HG02852 (cell line): ENCODE results near the gene KCNJ2.
A peak's percentile ranks its signal among the peaks of the same experiment; 100 is the strongest.

ENCODE experiments used
- ATAC-seq: cut with Tn5 transposase; IDR thresholded peaks from one replicate; pipeline ENCODE4 v1.9.1; 2021; ENCODE audit warnings: mild to moderate bottlenecking, moderate library complexity; ENCODE audit not compliant: unreplicated experiment

Gene KCNJ2

DNA sequence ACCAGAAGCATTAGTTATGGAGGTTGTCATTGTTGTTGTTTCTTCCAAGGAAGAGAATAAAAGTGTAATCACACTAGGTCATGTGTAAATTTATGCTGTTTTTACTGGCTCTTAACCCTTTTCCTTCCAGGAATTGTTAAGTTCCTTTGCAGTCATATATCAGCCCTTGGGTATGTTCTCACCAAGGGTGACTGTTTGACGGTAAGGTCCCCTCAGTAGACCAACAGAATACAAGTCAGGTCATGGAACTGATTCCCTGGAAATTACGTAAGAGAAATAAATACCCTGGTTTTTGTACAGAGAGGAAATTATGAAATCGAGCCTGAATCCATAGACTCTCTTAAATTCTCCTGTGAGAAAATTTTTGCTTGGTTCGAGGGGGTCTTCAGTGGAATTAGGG lies 11.2 kb upstream of the KCNJ2 start:
- ATAC-seq, result no peak

- no peak for ATAC-seq
Measured at GRCh38 chr17:70158591-70158990, 10.7 kb upstream of the KCNJ2 start.

DNA sequence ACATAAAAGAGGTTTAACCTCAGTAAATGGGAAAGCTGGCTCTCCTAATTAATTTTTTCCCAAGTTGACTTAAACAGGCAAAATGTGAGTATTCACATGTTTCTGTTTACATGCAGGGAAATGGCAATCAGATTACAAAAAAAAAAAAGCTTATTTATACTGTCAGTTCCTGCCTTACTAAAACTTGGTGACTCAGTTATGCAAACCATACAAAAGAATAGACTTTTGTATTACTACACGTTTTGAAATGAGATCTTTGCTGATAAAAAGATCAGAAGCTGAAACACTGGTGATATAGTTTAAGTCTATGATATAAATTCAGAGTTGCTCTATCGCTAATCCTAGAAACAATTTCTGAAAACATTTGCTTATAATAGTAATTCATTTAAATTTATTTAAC lies 9.4 kb upstream of the KCNJ2 start:
- no peak for ATAC-seq

DNA sequence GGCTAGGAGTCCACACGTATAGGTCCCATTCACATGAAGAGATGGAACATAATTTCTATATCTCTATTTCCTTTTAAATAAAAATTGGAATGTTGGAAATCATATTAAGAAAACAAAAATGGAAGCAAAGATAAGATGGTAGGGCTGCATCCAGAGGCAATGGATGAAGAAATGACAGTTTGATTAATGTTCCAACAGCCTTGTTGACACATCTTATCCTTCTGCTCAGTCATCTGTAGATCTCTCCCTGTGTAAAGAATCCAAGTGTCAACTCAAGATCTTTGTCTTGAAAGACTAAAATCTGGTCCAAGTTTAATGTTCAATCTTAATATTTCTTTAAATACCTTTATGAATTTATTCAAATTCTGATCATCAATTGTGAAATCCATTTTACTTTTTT lies 7.8 kb upstream of the KCNJ2 start:
- ATAC-seq, result no peak

- no peak for ATAC-seq
Measured at GRCh38 chr17:70165383-70165782, 3.9 kb upstream of the KCNJ2 start.

- ATAC-seq, result no peak
Measured at GRCh38 chr17:70166615-70167014, 2.7 kb upstream of the KCNJ2 start.

DNA sequence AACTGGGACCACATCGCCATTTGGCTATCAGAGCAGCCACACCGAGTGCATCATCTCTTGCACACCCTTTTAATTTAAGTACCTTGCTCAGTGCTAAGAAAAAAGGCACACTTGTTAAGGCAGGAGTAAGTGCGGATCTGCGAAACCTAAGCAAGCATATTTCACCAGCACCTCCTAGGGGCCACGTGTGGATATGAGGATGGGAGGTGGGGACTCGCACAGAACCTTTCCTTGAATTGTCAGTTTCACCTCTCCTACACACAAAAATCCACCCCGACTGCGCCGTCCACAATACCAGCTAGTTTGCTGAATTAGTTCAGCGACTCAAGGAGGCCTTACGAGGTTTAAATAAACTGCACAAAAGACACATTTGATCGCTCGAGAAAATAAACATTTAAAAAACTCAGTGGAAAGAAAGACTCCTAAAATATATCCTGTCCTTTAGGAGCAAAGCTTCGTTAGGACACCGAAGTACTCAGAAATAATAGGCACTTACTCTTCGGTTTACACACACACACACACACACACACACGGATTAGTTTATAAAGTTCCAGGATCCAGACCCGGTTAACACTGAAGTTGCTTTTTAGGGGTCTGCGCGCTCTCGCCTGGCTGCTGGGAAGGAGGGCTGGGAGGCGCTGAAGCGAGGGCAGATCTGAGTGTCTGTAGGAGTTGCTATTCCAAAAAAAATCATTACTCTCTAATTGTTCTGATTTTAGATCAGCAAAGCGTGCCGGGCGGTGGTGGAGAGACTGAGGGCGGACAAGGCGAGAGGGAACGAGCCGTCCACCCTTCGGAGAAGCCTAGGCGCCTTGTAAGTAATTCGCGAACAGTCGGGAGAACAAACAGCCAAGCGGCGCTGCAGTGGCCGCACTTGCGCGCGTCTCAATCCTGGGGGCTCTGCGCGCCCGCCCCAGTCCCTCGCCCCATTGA lies 1.0 kb upstream of the KCNJ2 start:
- peak; percentile 22 for ATAC-seq

DNA sequence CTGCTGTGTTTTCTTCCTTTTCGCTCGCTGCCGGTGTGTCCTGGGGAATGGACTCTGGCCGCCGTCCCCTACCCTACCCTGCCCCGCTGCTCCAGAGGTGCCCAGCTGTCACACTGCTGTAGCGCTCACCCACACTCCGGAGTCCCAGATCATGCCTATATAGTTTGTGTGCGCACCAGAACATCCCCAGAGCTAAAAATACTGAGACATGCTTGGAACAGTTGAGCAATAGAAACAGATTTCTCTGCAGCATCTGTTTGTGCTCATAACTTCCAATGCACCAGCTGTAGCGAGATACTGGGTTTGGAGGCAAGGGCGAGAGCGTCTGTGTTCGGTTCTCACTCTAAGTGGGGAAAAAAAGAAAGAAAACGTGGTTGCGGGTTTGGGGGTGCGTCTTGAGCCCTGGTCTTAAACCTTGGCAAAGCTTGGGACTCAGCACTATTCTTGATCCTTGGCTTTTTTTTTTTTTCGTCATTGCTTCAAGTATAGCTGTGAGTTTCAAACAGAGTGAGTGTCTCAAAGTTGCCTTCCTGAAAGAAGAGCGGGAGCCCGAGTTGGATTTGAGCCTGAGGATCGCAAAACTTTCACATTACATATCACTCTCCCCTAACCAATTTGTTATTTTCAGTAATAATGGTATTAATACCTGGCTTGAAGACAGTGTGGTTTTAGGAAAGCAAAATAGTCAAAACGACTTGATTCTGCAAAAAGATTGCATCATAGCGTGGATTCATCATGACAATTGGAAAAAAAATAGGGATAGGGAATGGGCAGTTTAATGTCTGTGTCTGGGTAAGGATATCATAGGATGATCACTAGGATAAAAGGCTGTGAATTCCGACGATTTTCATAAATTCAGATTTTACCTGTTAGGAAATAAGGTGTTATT lies 621 bp downstream of the KCNJ2 start:
- ATAC-seq, result no peak

GRCh38 chr17:70171159-70171558 lies 1.8 kb downstream of the KCNJ2 start:
- no peak for ATAC-seq

GRCh38 chr17:70172449-70172848 lies 3.1 kb downstream of the KCNJ2 start:
- ATAC-seq, result no peak

GRCh38 chr17:70172923-70173322 lies 3.6 kb downstream of the KCNJ2 start:
- no peak for ATAC-seq

DNA sequence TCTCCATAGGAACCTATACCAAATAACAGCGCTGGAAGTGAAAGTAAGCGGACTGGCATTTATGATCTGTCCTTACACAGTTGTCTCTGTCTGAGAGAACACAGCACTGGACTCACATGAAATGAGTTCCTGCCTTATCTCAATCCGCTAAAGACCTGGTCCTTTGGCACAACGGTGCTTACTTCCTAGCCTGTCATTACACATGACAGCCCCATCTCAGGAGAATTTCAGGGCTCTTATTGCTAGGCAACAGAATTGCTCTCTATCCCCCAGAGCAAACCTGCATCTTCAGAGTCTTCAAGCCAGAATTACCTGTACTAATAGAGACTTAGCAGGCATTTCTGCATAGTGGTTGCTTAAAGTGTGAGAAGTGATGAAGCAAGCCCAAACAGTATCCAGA lies 4.3 kb downstream of the KCNJ2 start:
- ATAC-seq, result no peak

- no peak for ATAC-seq
Measured at GRCh38 chr17:70181376-70181775, 12.0 kb downstream of the KCNJ2 start.

GRCh38 chr17:70181866-70182265 lies 12.5 kb downstream of the KCNJ2 start:
- no peak for ATAC-seq

DNA sequence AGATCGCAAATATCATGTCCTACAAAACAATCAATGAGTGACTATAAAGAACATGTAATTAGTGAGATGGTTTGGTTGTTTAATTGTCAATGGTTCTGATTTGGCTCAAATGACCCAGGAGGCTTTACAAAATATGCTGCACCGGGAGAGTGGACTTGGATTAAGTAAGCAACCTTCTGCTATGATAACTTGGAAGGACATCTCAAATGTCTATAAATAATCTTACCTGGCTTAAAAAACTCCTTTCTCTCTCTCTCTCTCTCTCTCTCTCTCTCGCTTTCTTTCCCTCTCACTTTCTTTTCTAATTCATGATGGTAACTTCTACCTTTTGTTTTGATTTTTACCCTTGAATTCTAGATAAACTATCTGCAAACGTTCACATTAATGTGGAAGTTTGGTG lies 14.2 kb downstream of the KCNJ2 start:
- ATAC-seq, result no peak

DNA sequence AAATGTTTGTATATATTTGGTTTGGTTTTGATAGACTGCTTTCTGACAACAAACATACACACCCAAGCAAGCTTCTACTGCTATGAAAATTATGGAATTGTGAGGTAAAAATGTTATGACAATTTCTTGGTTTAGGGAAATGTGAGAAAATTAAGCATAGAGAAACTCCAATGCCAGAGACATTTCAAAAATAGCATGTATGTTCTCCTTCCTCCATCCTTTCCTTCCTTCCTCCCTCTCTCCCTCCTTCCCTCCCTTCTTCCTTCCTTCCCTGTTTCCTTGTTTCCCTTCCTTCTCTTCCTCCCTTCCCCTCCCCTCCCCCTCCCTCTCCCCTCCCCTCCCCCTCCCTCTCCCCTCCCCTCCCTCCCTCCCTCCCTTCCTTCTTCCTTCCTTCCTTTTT lies 14.9 kb downstream of the KCNJ2 start:
- no peak for ATAC-seq

DNA sequence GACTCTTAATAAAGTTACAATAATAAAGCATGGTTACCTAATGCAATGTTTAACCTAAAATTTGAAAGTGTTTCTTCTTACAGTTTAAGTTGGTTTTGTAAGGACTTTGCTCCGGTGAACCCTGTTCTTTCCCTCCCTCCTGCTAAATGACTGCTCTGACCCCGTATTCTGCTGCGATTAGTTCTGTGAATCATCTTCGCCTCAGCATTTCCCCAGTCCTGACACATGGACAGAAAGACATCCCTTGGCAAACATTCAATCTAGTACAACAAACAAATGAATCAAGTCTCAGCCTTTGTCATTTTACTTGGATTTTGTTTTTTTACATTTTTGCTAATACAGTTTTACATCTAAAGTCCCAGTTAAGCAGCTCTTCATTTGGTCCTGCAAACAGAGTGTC lies 15.4 kb downstream of the KCNJ2 start:
- no peak for ATAC-seq

DNA sequence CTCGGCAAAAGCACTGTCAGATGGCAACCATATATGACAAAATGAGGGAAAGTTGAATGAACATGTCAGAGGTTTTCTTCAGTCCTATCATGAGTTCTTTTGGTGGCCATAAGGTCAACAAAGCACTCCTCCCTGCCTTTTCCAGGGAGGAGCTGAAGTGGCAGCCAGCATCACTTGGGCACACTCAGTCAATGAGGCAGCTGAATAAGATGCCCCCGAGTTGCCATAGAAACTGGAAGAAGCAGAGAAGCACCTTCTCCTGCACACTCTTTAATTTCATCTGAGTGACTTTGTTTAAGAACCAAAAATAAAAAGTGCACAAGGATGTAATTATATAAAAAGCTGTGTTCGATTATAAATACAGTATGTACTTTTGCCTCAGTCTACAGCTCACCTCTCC lies 16.0 kb downstream of the KCNJ2 start:
- ATAC-seq, result no peak

DNA sequence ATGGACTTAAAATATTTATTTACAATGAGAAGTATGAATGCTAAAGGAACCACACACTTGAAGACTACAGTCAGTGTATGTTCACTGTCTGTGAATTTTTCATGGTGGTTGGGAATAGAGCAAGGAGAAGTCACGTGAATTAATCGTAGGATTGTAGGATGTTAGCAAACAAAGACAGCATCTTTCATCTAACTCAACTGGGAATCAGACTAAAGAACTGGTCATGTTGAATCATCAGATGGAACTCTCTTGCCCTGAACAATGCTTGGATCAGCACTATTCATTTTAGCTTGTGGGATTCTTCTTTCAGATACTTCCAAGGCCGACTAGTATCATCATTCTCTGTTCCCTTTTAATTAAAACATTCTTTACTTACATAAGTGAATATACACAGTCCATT lies 18.1 kb downstream of the KCNJ2 start:
- no peak for ATAC-seq

- ATAC-seq, result no peak
Measured at GRCh38 chr17:70190959-70191805, 21.9 kb downstream of the KCNJ2 start.

DNA sequence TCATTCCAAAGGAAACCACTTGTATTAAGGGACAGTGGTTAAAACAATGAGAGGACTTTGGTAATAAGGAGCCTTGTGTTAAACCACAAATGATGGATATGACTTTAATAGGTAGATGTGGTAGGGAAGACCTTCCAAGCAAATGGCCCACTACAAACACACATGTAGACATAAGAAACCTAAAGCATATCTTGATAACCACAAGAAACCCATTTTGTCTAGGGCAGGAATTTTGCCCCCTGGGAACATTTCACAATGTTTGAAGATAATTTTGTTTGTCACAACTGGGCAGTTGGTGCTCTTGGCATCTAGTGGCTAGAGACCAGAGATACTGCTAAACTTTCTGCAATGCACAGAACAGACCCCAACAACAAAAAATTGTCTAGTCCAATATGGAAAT lies 25.8 kb downstream of the KCNJ2 start:
- ATAC-seq, result no peak
